H1 (cell line): ENCODE data around the gene ANP32D. TPM values are rescaled to one million over a fixed set of nuclear protein-coding genes. Genes with fewer than 3 reads are reported as not detected.

Experiments
- CTCF ChIA-PET: fragments of 300-600 bp; sonication (Branson Sonifier 250); formaldehyde crosslinking; loops from one replicate; lab custom pipeline; 2021; ENCODE audit not compliant: partially characterized antibody; lab: Charles Lee
- POLR2A ChIA-PET: fragments of 300-600 bp; sonication (Branson Sonifier 250); formaldehyde crosslinking; loops from one replicate; lab custom pipeline; 2021; ENCODE audit warnings: inconsistent platforms; ENCODE audit not compliant: partially characterized antibody; lab: Charles Lee
- DNase-seq, 2 experiments: peaks; one replicate each; pipeline versions ENCODE4 v3.0.0 to v3.0.0-alpha.2; 2010 to 2022; ENCODE audit warnings: low spot score in 2 of 2, low read depth in 1 of 2, mixed read lengths in 1 of 2
- FAIRE-seq: peaks from 2 replicates; lab custom pipeline; 2011; peaks lifted over from hg19 to GRCh38; lab: Jason Lieb, UNC
- H2AFZ ChIP-seq: 2 replicates; pipeline ENCODE4 v1.8.1; 2012; ENCODE audit warnings: low read length, inconsistent platforms
- H2AK5ac ChIP-seq: 2 replicates; pipeline ENCODE4 v1.6.1; 2013; ENCODE audit warnings: low read depth, low read length
- H2BK120ac ChIP-seq: replicated peaks from 2 replicates; pipeline ENCODE3; 2013; ENCODE audit warnings: low read depth, low read length, inconsistent platforms
- H2BK12ac ChIP-seq: 2 replicates; pipeline ENCODE4 v1.6.1; 2013; ENCODE audit warnings: low read depth, low read length
- H2BK15ac ChIP-seq: 2 replicates; pipeline ENCODE4 v1.6.1; 2013; ENCODE audit warnings: low read length
- H2BK20ac ChIP-seq: 2 replicates; pipeline ENCODE4 v1.6.1; 2013; ENCODE audit warnings: low read length
- H2BK5ac ChIP-seq: 2 replicates; pipeline ENCODE4 v1.6.1; 2013; ENCODE audit warnings: low read depth, low read length
- H3K14ac ChIP-seq: 2 replicates; pipeline ENCODE4 v1.6.1; 2013; ENCODE audit warnings: inconsistent platforms; ENCODE audit not compliant: insufficient read length
- H3K18ac ChIP-seq: 2 replicates; pipeline ENCODE4 v1.6.1; 2013; ENCODE audit warnings: low read length; ENCODE audit errors: extremely low read depth
- H3K23ac ChIP-seq: 2 replicates; pipeline ENCODE4 v1.6.1; 2013; ENCODE audit warnings: inconsistent platforms; ENCODE audit not compliant: insufficient read length
- H3K23me2 ChIP-seq: 2 replicates; pipeline ENCODE4 v1.6.1; 2013; ENCODE audit warnings: low read depth, low read length
- H3K27ac ChIP-seq: 2 replicates; pipeline ENCODE4 v1.6.1; 2011; ENCODE audit warnings: low read depth, low read length, inconsistent platforms
- H3K27me3 ChIP-seq, 4 experiments: replicated peaks in 1 of 4; 1 replicate in 1 of 4; 2 replicates in 3 of 4; pipeline versions ENCODE4 v1.6.1 to v1.8.1; 2011 to 2013; ENCODE audit warnings: low read length in 3 of 4, mild to moderate bottlenecking in 3 of 4, inconsistent platforms in 2 of 4, mixed read lengths in 2 of 4, moderate library complexity in 1 of 4; ENCODE audit not compliant: control insufficient read depth in 3 of 4, insufficient read depth in 3 of 4; ENCODE audit errors: extremely low read depth in 1 of 4
- H3K36me3 ChIP-seq, 4 experiments: 2 replicates each; pipeline versions ENCODE4 v1.6.1 to v1.8.1; 2011 to 2013; ENCODE audit warnings: mild to moderate bottlenecking in 4 of 4, low read length in 3 of 4, moderate library complexity in 2 of 4, control low read depth in 1 of 4, inconsistent platforms in 1 of 4; ENCODE audit not compliant: insufficient read depth in 4 of 4, control insufficient read depth in 2 of 4
- H3K4ac ChIP-seq: replicated peaks from 2 replicates; pipeline ENCODE3; 2013; ENCODE audit warnings: low read length, low read depth, mixed read lengths, inconsistent platforms; ENCODE audit not compliant: insufficient read length
- H3K4me1 ChIP-seq, 4 experiments: replicated peaks in 1 of 4; 1 replicate in 1 of 4; 2 replicates in 3 of 4; pipeline versions ENCODE4 v1.6.1 to v1.8.1; 2011 to 2013; ENCODE audit warnings: low read length in 3 of 4, inconsistent platforms in 2 of 4, mixed read lengths in 1 of 4; ENCODE audit not compliant: insufficient read depth in 4 of 4, control insufficient read depth in 3 of 4
- H3K4me2 ChIP-seq, 2 experiments: 2 replicates each; pipeline versions ENCODE4 v1.6.1 to v1.8.1; 2011 to 2013; ENCODE audit warnings: low read depth in 2 of 2, low read length in 2 of 2, control low read depth in 1 of 2, inconsistent platforms in 1 of 2, mild to moderate bottlenecking in 1 of 2; ENCODE audit not compliant: insufficient read depth in 1 of 2
- H3K4me3 ChIP-seq, 4 experiments: fragments of 200-600, 300-600 bp in 1 of 4; sonication (generic), shearing (Covaris generic), sonication (Bioruptor Twin) in 1 of 4; 2 replicates each; pipeline versions ENCODE4 v1.5.1 to v1.8.1; 2011 to 2016; ENCODE audit warnings: low read length in 4 of 4, low read depth in 3 of 4, control low read depth in 2 of 4, inconsistent platforms in 2 of 4, mild to moderate bottlenecking in 2 of 4, mixed read lengths in 1 of 4, moderate library complexity in 1 of 4; ENCODE audit not compliant: insufficient read depth in 2 of 4; ENCODE audit errors: extremely low read depth in 1 of 4
- H3K56ac ChIP-seq: replicated peaks from 2 replicates; pipeline ENCODE3; 2013; ENCODE audit warnings: low read depth, mild to moderate bottlenecking, mixed read lengths, low read length, inconsistent platforms; ENCODE audit not compliant: insufficient read length
- H3K79me1 ChIP-seq: 2 replicates; pipeline ENCODE4 v1.6.1; 2013; ENCODE audit warnings: low read depth, low read length, control low read depth
- H3K79me2 ChIP-seq, 2 experiments: 2 replicates each; pipeline versions ENCODE4 v1.6.1 to v1.8.1; 2012 to 2013; ENCODE audit warnings: low read length in 2 of 2, mild to moderate bottlenecking in 2 of 2, inconsistent platforms in 1 of 2; ENCODE audit not compliant: insufficient read depth in 2 of 2, control insufficient read depth in 1 of 2
- H3K9ac ChIP-seq, 4 experiments: replicated peaks in 1 of 4; 1 replicate in 1 of 4; 2 replicates in 3 of 4; pipeline versions ENCODE4 v1.6.1 to v1.8.1; 2011 to 2013; ENCODE audit warnings: low read depth in 3 of 4, low read length in 3 of 4, control low read depth in 2 of 4, mild to moderate bottlenecking in 2 of 4, moderate library complexity in 2 of 4, inconsistent platforms in 1 of 4; ENCODE audit errors: extremely low read depth in 1 of 4
- H3K9me3 ChIP-seq, 2 experiments: 2 replicates each; pipeline versions ENCODE4 v1.6.1 to v1.8.1; 2012 to 2013; ENCODE audit warnings: mild to moderate bottlenecking in 2 of 2, moderate library complexity in 2 of 2, control low read depth in 1 of 2, inconsistent platforms in 1 of 2, low read depth in 1 of 2, low read length in 1 of 2, mixed read lengths in 1 of 2; ENCODE audit not compliant: insufficient read depth in 2 of 2
- H4K20me1 ChIP-seq, 2 experiments: replicated peaks in 1 of 2; 2 replicates each; pipeline versions ENCODE3 to v1.8.1; 2011 to 2013; ENCODE audit warnings: inconsistent platforms in 2 of 2, low read length in 2 of 2, mild to moderate bottlenecking in 1 of 2; ENCODE audit not compliant: insufficient read depth in 2 of 2, control insufficient read depth in 1 of 2
- H4K5ac ChIP-seq: 2 replicates; pipeline ENCODE4 v1.6.1; 2013; ENCODE audit warnings: low read length, low read depth, mixed read lengths, inconsistent platforms; ENCODE audit not compliant: insufficient read length
- H4K8ac ChIP-seq: 2 replicates; pipeline ENCODE4 v1.8.0; 2013; ENCODE audit warnings: mild to moderate bottlenecking, moderate library complexity, low read length, inconsistent platforms; ENCODE audit not compliant: insufficient read depth; ENCODE audit errors: extremely low read depth
- H4K91ac ChIP-seq: replicated peaks from 2 replicates; pipeline ENCODE3; 2013; ENCODE audit warnings: low read length, mixed read lengths, inconsistent platforms; ENCODE audit not compliant: insufficient read length
- RNF2 ChIP-seq: fragments of 200-900, 300-1000 bp; sonication (generic); IDR thresholded peaks from 2 replicates; pipeline ENCODE4 v1.7.1; 2016; ENCODE audit warnings: borderline replicate concordance, low read depth, mild to moderate bottlenecking, antibody characterized with exemption, low read length; ENCODE audit not compliant: poor library complexity, severe bottlenecking; ENCODE audit errors: missing control alignments
- SUZ12 ChIP-seq: fragments of 200-600 bp; sonication (generic); IDR thresholded peaks from 2 replicates; pipeline ENCODE4 v1.6.1; 2012; ENCODE audit warnings: mild to moderate bottlenecking, inconsistent platforms, low read length, moderate library complexity, mixed read lengths
- WGBS, 2 experiments: shearing (Covaris generic) in 1 of 2; methylation state at CpG; one replicate each; pipeline versions ENCODE4 v1.1.6 to v1.1.7; 2013 to 2015; ENCODE audit warnings: low lambda C conversion rate in 2 of 2, mixed read lengths in 2 of 2, inconsistent platforms in 1 of 2, low coverage in 1 of 2, missing lambda C conversion rate in 1 of 2; ENCODE audit not compliant: insufficient replicate concordance in 2 of 2, insufficient coverage in 1 of 2, insufficient read length in 1 of 2; ENCODE audit errors: extremely low coverage in 1 of 2, missing lambda C conversion rate in 1 of 2; 5-methylcytosine and 5-hydroxymethylcytosine counted together
- polyA plus RNA-seq, 7 experiments: library from polyadenylated mRNA; depleted of rRNA in 3 of 7; stranded (reverse) in 5 of 7; unstranded in 2 of 7; fragments of >200 nt in 5 of 7; fragments of 200-250 nt in 2 of 7; gene quantifications; 1 replicate in 5 of 7; 2 replicates in 1 of 7; 4 replicates in 1 of 7; pipeline versions ENCODE4 v1.2.1 to v1.2.3, GENCODE V29; 2011 to 2013; ENCODE audit warnings: missing spikeins in 2 of 7, mixed read lengths in 2 of 7
- total RNA-seq: library from RNA; stranded (reverse); fragmentation: NEBNext Ultra II Directional; extraction: Animal tissue kit (Norgen Biotek cat#: 25700); gene quantifications from 2 replicates; pipeline ENCODE4 v1.2.1, GENCODE V29; 2021

ANP32D gene
- total and polyA plus RNA-seq, 2 of the 8 experiments (the other 6 are each of a cell fraction or from before 2014, with no cell fraction given): not detected

DNA sequence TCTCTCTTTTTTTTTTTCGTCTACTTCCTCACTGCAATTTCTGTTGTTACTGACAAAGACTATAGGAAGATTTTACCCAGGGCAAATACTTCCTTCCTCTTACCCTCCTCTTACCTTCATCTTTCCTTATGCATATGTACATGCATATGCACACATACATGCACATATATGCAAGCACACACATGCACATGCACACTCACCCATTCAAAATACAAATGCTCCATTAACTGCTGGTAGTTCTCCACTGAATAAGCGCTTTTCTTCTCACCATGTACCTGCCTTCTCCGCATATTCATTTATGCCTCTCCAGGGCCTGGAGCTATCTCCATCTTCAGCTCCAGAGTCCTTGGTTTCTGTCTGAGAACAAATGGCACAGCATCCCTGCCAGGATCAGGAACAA lies 10.6 kb downstream of the ANP32D start:
- Histone ChIP-seq H3K18ac (no peak overlapping the region), H2BK20ac (no peak overlapping the region), H3K4me1 (no peaks in the 10 kb centered on the region), H3K4ac (no peak overlapping the region), H3K4me3 (no peak overlapping the region), H3K79me2 (no peaks in the 10 kb centered on the region), H2BK15ac (no peak overlapping the region), H3K79me1 (no peaks in the 10 kb centered on the region), H4K5ac (no peak overlapping the region), H3K27me3 (no peaks in the 10 kb centered on the region), H4K20me1 (no peaks in the 10 kb centered on the region), H4K91ac (no peak overlapping the region), H2AK5ac (no peak overlapping the region), H3K36me3 (no peaks in the 10 kb centered on the region), H2BK120ac (no peak overlapping the region), H3K56ac (no peak overlapping the region), H3K23ac (no peak overlapping the region), H3K14ac (no peak overlapping the region), H2BK5ac (no peak overlapping the region), H3K23me2 (no peaks in the 10 kb centered on the region), H3K9me3 (peaks cover 3 to 14% of the 10 kb centered on the region in 2 experiments; a peak in 1 of 4 replicates), H2BK12ac (no peak overlapping the region), H3K27ac (no peak overlapping the region), H3K9ac (no peak overlapping the region), H4K8ac (no peak overlapping the region), H2AFZ (no peak overlapping the region), H3K4me2 (no peak overlapping the region)
- 80% methylated on average over 3 of the region's 3 CpGs; no CpG with 5 or more reads in 1 of the 2 experiments for WGBS, 2 experiments
- ChIA-PET CTCF (no interaction called here), POLR2A (no interaction called here)
- TF ChIP-seq RNF2 (peak; percentile 35), SUZ12 (no peak)
- FAIRE-seq: no peak
- no peak for DNase-seq
